IMR-90 (cell line): ENCODE data around the gene UGT1A7. TPM values are rescaled to one million over a fixed set of nuclear protein-coding genes. Genes with fewer than 3 reads are reported as not detected.

ENCODE experiments used
- ATAC-seq: fragments of 200-7000 bp; cut with Tn5 transposase; 2 replicates; pipeline ENCODE4 v1.9.1; 2020; ENCODE audit warnings: low read depth, mild to moderate bottlenecking, moderate library complexity
- BruUV-seq: library from RNA; stranded (reverse); fragments of 400-500 nt; replicated peaks from 2 replicates; lab custom pipeline; 2021; lab: Mats Ljungman, UMichigan
- CTCF ChIA-PET: fragments of 300-600 bp; formaldehyde crosslinking; extraction: SDS; loops from one replicate; lab custom pipeline; 2021; ENCODE audit warnings: antibody characterized with exemption; lab: Yijun Ruan, JAX
- POLR2A ChIA-PET: fragments of 300-600 bp; sonication (Branson Sonifier 250); formaldehyde crosslinking; loops from one replicate; lab custom pipeline; 2022; ENCODE audit warnings: antibody characterized with exemption; ENCODE audit not compliant: unreplicated experiment; lab: Charles Lee
- DNase-seq: peaks from one replicate; pipeline ENCODE4 v3.0.0; 2013
- H2AFZ ChIP-seq: replicated peaks from 2 replicates; pipeline ENCODE3; 2013; ENCODE audit warnings: low read length, mild to moderate bottlenecking; ENCODE audit not compliant: poor library complexity
- H2AK5ac ChIP-seq: 2 replicates; pipeline ENCODE4 v1.6.1; 2013; ENCODE audit warnings: low read depth, low read length, inconsistent platforms
- H2AK9ac ChIP-seq: replicated peaks from 2 replicates; pipeline ENCODE3; 2013; ENCODE audit warnings: mild to moderate bottlenecking, low read depth, low read length, moderate library complexity; ENCODE audit not compliant: poor library complexity
- H2BK120ac ChIP-seq: 2 replicates; pipeline ENCODE4 v1.6.1; 2013; ENCODE audit warnings: low read depth, low read length, inconsistent platforms
- H2BK15ac ChIP-seq: 3 replicates; pipeline ENCODE4 v1.6.1; 2013; ENCODE audit warnings: low read depth, low read length, inconsistent platforms
- H2BK20ac ChIP-seq: 2 replicates; pipeline ENCODE4 v1.6.1; 2013; ENCODE audit warnings: low read depth, mild to moderate bottlenecking, inconsistent platforms, low read length, moderate library complexity
- H2BK5ac ChIP-seq: 2 replicates; pipeline ENCODE4 v1.6.1; 2013; ENCODE audit warnings: mild to moderate bottlenecking, low read depth, low read length, inconsistent platforms; ENCODE audit not compliant: poor library complexity, severe bottlenecking
- H3K14ac ChIP-seq: replicated peaks from 2 replicates; pipeline ENCODE4 v1.6.1; 2013; ENCODE audit warnings: low read depth, low read length, inconsistent platforms
- H3K18ac ChIP-seq: 2 replicates; pipeline ENCODE4 v1.6.1; 2013; ENCODE audit warnings: low read depth, low read length, control low read depth
- H3K23ac ChIP-seq: 2 replicates; pipeline ENCODE4 v1.6.1; 2013; ENCODE audit warnings: low read depth, low read length, inconsistent platforms
- H3K27ac ChIP-seq: 2 replicates; pipeline ENCODE4 v1.5.1; 2013; ENCODE audit warnings: mild to moderate bottlenecking, control low read depth, low read length; ENCODE audit not compliant: insufficient read depth
- H3K27me3 ChIP-seq: 2 replicates; pipeline ENCODE4 v1.6.1; 2013; ENCODE audit warnings: low read length; ENCODE audit not compliant: control insufficient read depth, insufficient read depth
- H3K36me3 ChIP-seq: 2 replicates; pipeline ENCODE4 v1.6.1; 2013; ENCODE audit warnings: low read length, mixed read lengths; ENCODE audit not compliant: control insufficient read depth, insufficient read depth
- H3K4ac ChIP-seq: 2 replicates; pipeline ENCODE4 v1.6.1; 2013; ENCODE audit warnings: low read depth, low read length, inconsistent platforms
- H3K4me1 ChIP-seq: 2 replicates; pipeline ENCODE4 v1.6.1; 2013; ENCODE audit warnings: low read length, mixed read lengths; ENCODE audit not compliant: control insufficient read depth, insufficient read depth
- H3K4me2 ChIP-seq: 2 replicates; pipeline ENCODE4 v1.6.1; 2013; ENCODE audit warnings: low read depth, mild to moderate bottlenecking, control low read depth, low read length, moderate library complexity
- H3K4me3 ChIP-seq: 2 replicates; pipeline ENCODE4 v1.5.1; 2013; ENCODE audit warnings: low read depth, mild to moderate bottlenecking, control low read depth, low read length, moderate library complexity; ENCODE audit not compliant: insufficient read depth
- H3K56ac ChIP-seq: 2 replicates; pipeline ENCODE4 v1.6.1; 2013; ENCODE audit warnings: low read length, inconsistent platforms; ENCODE audit not compliant: insufficient read depth; ENCODE audit errors: extremely low read depth
- H3K79me1 ChIP-seq, 2 experiments: 2 replicates each; pipeline ENCODE4 v1.6.1; 2013; ENCODE audit warnings: low read length in 2 of 2, inconsistent platforms in 1 of 2, low read depth in 1 of 2
- H3K9ac ChIP-seq: 2 replicates; pipeline ENCODE4 v1.6.1; 2013; ENCODE audit warnings: low read depth, low read length, control low read depth
- H3K9me1 ChIP-seq: 2 replicates; pipeline ENCODE4 v1.6.1; 2013; ENCODE audit warnings: low read length, inconsistent platforms; ENCODE audit not compliant: insufficient read depth
- H3K9me3 ChIP-seq: 2 replicates; pipeline ENCODE4 v1.6.1; 2013; ENCODE audit warnings: low read length; ENCODE audit not compliant: control insufficient read depth, insufficient read depth
- H4K20me1 ChIP-seq: 2 replicates; pipeline ENCODE4 v1.6.1; 2013; ENCODE audit warnings: low read length, inconsistent platforms; ENCODE audit not compliant: insufficient read depth
- H4K5ac ChIP-seq: 2 replicates; pipeline ENCODE4 v1.6.1; 2013; ENCODE audit warnings: mild to moderate bottlenecking, low read depth, low read length, control low read depth
- H4K8ac ChIP-seq, 2 experiments: 2 replicates each; pipeline ENCODE4 v1.6.1; 2013; ENCODE audit warnings: low read depth in 2 of 2, low read length in 2 of 2, control low read depth in 1 of 2, inconsistent platforms in 1 of 2
- H4K91ac ChIP-seq: 2 replicates; pipeline ENCODE4 v1.6.1; 2013; ENCODE audit warnings: low read depth, low read length, inconsistent platforms; ENCODE audit not compliant: insufficient read depth
- BHLHE40 ChIP-seq: fragments of 150-350 bp; IDR thresholded peaks from 2 replicates; pipeline ENCODE4 v1.6.1; 2016; ENCODE audit warnings: mild to moderate bottlenecking, low read depth, low read length
- CEBPB ChIP-seq: IDR thresholded peaks from 2 replicates; pipeline ENCODE4 v1.6.1; 2012; ENCODE audit warnings: low read depth, low read length, improper control_type of control experiment
- RCOR1 ChIP-seq: IDR thresholded peaks from 2 replicates; pipeline ENCODE4 v1.6.1; 2012; ENCODE audit warnings: mild to moderate bottlenecking, low read length, improper control_type of control experiment; ENCODE audit not compliant: insufficient replicate concordance
- USF2 ChIP-seq: fragments of 150-350 bp; IDR thresholded peaks from 2 replicates; pipeline ENCODE4 v1.6.1; 2017; ENCODE audit warnings: mild to moderate bottlenecking, antibody characterized with exemption, low read length, low read depth
- WGBS, 2 experiments: methylation state at CpG; one replicate each; pipeline versions ENCODE4 v1.1.5 to v1.1.7; 2013; ENCODE audit warnings: missing lambda C conversion rate in 2 of 2; ENCODE audit not compliant: insufficient read length in 1 of 2; ENCODE audit errors: extremely low coverage in 2 of 2; 5-methylcytosine and 5-hydroxymethylcytosine counted together
- dilution Hi-C: fragments of 300-500 bp; cut with HindIII; formaldehyde crosslinking; loops from one replicate; pipeline ENCODE4 v1.14.3; 2018; ENCODE audit warnings: low sequenced_read_pairs; ENCODE audit not compliant: unreplicated experiment
- in situ Hi-C: fragments of 300-500 bp; cut with MboI; formaldehyde crosslinking; loops from 3 replicates; pipeline ENCODE4 v1.14.3; 2019; ENCODE audit warnings: low sequenced_read_pairs, inconsistent platforms, mixed read lengths
- intact Hi-C: fragments of 100-400 bp; cut with micrococcal nuclease; formaldehyde crosslinking; loops from 2 replicates; pipeline ENCODE4 v1.10.0; 2022
- polyA plus RNA-seq, 3 experiments: library from polyadenylated mRNA; depleted of rRNA; stranded (reverse); fragments of >200 nt; gene quantifications; 2 replicates each; pipeline ENCODE4 v1.2.3, GENCODE V29; 2012; ENCODE audit warnings: low replicate concordance in 1 of 3
- total RNA-seq: library from RNA; depleted of rRNA; stranded (reverse); fragments of >200 nt; gene quantifications from 2 replicates; pipeline ENCODE4 v1.2.3, GENCODE V29; 2012
- TF ChIP-seq, protein P1 (sequence below): conservative IDR thresholded peaks from 2 replicates; pipeline ENCODE4 v1.5.1; 2012; ENCODE audit warnings: mild to moderate bottlenecking, low read depth, low read length, improper control_type of control experiment

The UGT1A7 gene
- total and polyA plus RNA-seq, 2 of the 4 experiments (the other 2 are of a cell fraction), result not detected

DNA sequence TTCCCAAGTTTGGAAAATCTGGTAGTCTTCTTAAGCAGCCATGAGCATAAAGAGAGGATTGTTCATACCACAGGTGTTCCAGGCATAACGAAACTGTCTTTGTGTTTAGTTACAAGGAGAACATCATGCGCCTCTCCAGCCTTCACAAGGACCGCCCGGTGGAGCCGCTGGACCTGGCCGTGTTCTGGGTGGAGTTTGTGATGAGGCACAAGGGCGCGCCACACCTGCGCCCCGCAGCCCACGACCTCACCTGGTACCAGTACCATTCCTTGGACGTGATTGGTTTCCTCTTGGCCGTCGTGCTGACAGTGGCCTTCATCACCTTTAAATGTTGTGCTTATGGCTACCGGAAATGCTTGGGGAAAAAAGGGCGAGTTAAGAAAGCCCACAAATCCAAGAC lies 90.5 kb downstream of the UGT1A7 start:
- Histone ChIP-seq H3K4me1 (no peaks in the 10 kb centered on the region), H3K4me2 (no peak overlapping the region), H4K20me1 (no peaks in the 10 kb centered on the region), H3K9me1 (no peaks in the 10 kb centered on the region), H3K9me3 (peaks cover 3% of the 10 kb centered on the region; the same call in 1 of the 2 replicates), H2AK9ac (no peak overlapping the region), H3K18ac (no peak overlapping the region), H2BK120ac (no peak overlapping the region), H3K4me3 (no peak overlapping the region), H4K91ac (no peak overlapping the region), H3K23ac (no peak overlapping the region), H3K36me3 (no peaks in the 10 kb centered on the region), H4K8ac (no peak overlapping the region), H3K14ac (no peak overlapping the region), H2AFZ (no peak overlapping the region), H3K4ac (no peak overlapping the region), H3K56ac (no peak overlapping the region), H4K5ac (no peak overlapping the region), H2BK15ac (no peak overlapping the region), H2AK5ac (no peak overlapping the region), H2BK20ac (no peak overlapping the region), H3K27me3 (no peaks in the 10 kb centered on the region), H3K9ac (no peak overlapping the region), H3K79me1 (no peaks in the 10 kb centered on the region), H3K27ac (no peak overlapping the region), H2BK5ac (no peak overlapping the region)
- intact Hi-C loops, result no loop called here
- dilution Hi-C loops, result no loop called here
- ChIA-PET CTCF (no interaction called here), POLR2A (no interaction called here)
- TF ChIP-seq BHLHE40 (no peak), USF2 (no peak), CEBPB (no peak), RCOR1 (no peak)
- TF ChIP-seq, protein P1, sequence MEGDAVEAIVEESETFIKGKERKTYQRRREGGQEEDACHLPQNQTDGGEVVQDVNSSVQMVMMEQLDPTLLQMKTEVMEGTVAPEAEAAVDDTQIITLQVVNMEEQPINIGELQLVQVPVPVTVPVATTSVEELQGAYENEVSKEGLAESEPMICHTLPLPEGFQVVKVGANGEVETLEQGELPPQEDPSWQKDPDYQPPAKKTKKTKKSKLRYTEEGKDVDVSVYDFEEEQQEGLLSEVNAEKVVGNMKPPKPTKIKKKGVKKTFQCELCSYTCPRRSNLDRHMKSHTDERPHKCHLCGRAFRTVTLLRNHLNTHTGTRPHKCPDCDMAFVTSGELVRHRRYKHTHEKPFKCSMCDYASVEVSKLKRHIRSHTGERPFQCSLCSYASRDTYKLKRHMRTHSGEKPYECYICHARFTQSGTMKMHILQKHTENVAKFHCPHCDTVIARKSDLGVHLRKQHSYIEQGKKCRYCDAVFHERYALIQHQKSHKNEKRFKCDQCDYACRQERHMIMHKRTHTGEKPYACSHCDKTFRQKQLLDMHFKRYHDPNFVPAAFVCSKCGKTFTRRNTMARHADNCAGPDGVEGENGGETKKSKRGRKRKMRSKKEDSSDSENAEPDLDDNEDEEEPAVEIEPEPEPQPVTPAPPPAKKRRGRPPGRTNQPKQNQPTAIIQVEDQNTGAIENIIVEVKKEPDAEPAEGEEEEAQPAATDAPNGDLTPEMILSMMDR, result no peak
- WGBS, 2 experiments, result no CpG with 5 or more reads among the region's 16 CpGs
- ATAC-seq, result no peak
- no TSS peak for BruUV-seq
- in situ Hi-C loops, result no loop called here
- DNase-seq, result no peak
